ENCODE data around the gene NFS1. TPM values are rescaled to one million over a fixed set of nuclear protein-coding genes. Genes with fewer than 3 reads are reported as not detected.

Gene NFS1
- total and polyA plus RNA-seq, 2 donors (not counting 1 experiment from before 2014, with no cell fraction given): 29.0 to 30.6 TPM

- CTCF ChIA-PET: interaction anchor here (0.8 to 1.8 kb wide), 8 partner anchors 11 to 220 kb away, joined by 3 to 6 read pairs (median 4); partner anchors contain the start of genes NFS1, ROMO1 and SPAG4
- Histone ChIP-seq H3K9me3 (ENCODE audit: control extremely low read depth in 1 of 3, control insufficient read depth in 2 of 3, insufficient read depth in 1 of 3, low read length in 2 of 3) (no peaks in the 10 kb centered on the region), H3K36me3 (replicated peaks in 1 of 2; ENCODE audit: control extremely low read depth in 1 of 2, control insufficient read depth in 1 of 2, extremely low read depth in 1 of 2, insufficient read depth in 2 of 2, low read length in 1 of 2) (peaks cover 0 to 3% of the 10 kb centered on the region in 2 experiments), H3K27ac (ENCODE audit: low read length in 2 of 2) (peak overlapping the region; percentile 96 to 97), H3K4me3 (ENCODE audit: control extremely low read depth in 1 of 5, extremely low read depth in 1 of 5, insufficient read depth in 1 of 5, low read depth in 2 of 5, low read length in 4 of 5) (peak overlapping the region; percentile 76 to 98 (median 90)), H2AFZ (ENCODE audit: insufficient read depth, low read depth, low read length, poor library complexity, severe bottlenecking) (peak overlapping the region; percentile 92), H4K20me1 (ENCODE audit: control insufficient read depth, insufficient read depth, low read length, poor library complexity, severe bottlenecking) (peaks cover 10% of the 10 kb centered on the region), H3K79me2 (ENCODE audit: control insufficient read depth, insufficient read depth, low read length) (peaks cover 61% of the 10 kb centered on the region), H3K27me3 (replicated peaks in 1 of 4; ENCODE audit: control extremely low read depth in 1 of 4, control insufficient read depth in 3 of 4, insufficient read depth in 4 of 4, low read length in 3 of 4) (no peaks in the 10 kb centered on the region), H3K4me1 (ENCODE audit: control insufficient read depth in 2 of 2, insufficient read depth in 2 of 2, low read length in 2 of 2) (peaks cover 43 to 44% of the 10 kb centered on the region in 2 donors), H3K9ac (ENCODE audit: low read length) (peak overlapping the region; percentile 90), H3K4me2 (replicated peaks; ENCODE audit: low read depth, low read length, poor library complexity, severe bottlenecking) (peak overlapping the region; percentile 84)
- POLR2A ChIA-PET: interaction anchor here (0.8 to 3.7 kb wide), 10 partner anchors 18 to 290 kb away, joined by 3 to 38 read pairs (median 4); partner anchors contain the start of genes ERGIC3, NFS1, PHF20 and RBM39
- DNase-seq: no peak
- peaks cover 54% of the 10 kb centered on the region for H3K4me1 Mint-ChIP-seq
- 2% methylated on average over 27 of the region's 28 CpGs for WGBS (ENCODE audit: insufficient coverage)
- peak; percentile 50 for ATAC-seq (ENCODE audit: low read depth)
- H3K9me3 Mint-ChIP-seq (ENCODE audit: insufficient read depth): no peaks in the 10 kb centered on the region
- no peak for TF ChIP-seq CTCF (IDR thresholded peaks at IDR 0.05)
- TF ChIP-seq EZH2 (IDR thresholded peaks at IDR 0.05; ENCODE audit: borderline replicate concordance, insufficient read depth, low read depth, low read length, poor library complexity, severe bottlenecking): no peak
- H3K27me3 Mint-ChIP-seq: no peaks in the 10 kb centered on the region
- H3K4me3 Mint-ChIP-seq: peak overlapping the region; percentile 92
- peak overlapping the region; percentile 100 for H3K27ac Mint-ChIP-seq
- intact Hi-C loops (cut with micrococcal nuclease): loop anchor here (1.0 to 2.0 kb wide), 6 partner anchors 36 to 291 kb away; partner anchors contain the start of genes ERGIC3, NFS1, RBM39 and ROMO1
Observed at GRCh38 chr20:35663516-35664465, 35.4 kb downstream of the NFS1 start.
